BE2C (cell line): ENCODE measurements around the gene PTPDC1.
"Not testable (repeated sequence)": the region's sequence is repeated elsewhere in the genome, so short reads cannot be mapped to it uniquely, and the experiment has no call there.

ENCODE experiments used
- DNase-seq: peaks from one replicate; pipeline ENCODE4 v3.0.0-alpha.2; 2020
- H3K27me3 ChIP-seq: fragments of 250-450 bp; sonication (Bioruptor Pico); 2 replicates; pipeline ENCODE4 v1.5.1; 2020; ENCODE audit warnings: mild to moderate bottlenecking
- H3K36me3 ChIP-seq: fragments of 250-450 bp; sonication (Bioruptor Pico); 2 replicates; pipeline ENCODE4 v1.5.1; 2020; ENCODE audit warnings: mild to moderate bottlenecking
- H3K4me1 ChIP-seq: fragments of 250-450 bp; sonication (Bioruptor Pico); 2 replicates; pipeline ENCODE4 v1.5.1; 2020
- H3K4me3 ChIP-seq: 2 replicates; pipeline ENCODE4 v1.5.1; 2011; ENCODE audit warnings: low read depth, low read length
- H3K9me3 ChIP-seq: fragments of 250-450 bp; sonication (Bioruptor Pico); 2 replicates; pipeline ENCODE4 v1.5.1; 2020
- TF ChIP-seq, protein P1 (sequence below): IDR thresholded peaks from 2 replicates; pipeline ENCODE4 v1.5.1; 2012; ENCODE audit warnings: mild to moderate bottlenecking, low read depth, low read length

The PTPDC1 gene

DNA sequence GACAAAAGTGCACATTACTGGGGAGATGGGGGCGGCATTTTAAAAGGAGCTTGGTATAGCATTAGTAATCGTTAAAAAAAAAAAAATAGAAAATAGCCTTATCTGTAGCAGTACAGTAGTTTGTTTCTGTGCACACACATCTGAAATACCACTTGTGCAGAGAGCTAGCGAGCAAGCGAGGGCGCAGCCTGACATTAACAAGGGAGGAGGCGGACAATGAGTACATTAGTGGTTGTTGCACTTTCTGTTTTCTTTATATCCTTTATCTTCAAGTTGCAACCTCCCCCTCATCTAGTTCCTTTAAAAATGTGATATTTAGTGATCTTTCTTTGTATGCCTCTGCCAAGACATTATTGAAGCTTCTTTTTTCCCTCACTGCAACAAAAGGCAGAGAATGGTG lies 880 bp upstream of the PTPDC1 start:
- peaks cover 2% of the 10 kb centered on the region; the same call in 1 of the 2 replicates for H3K36me3 ChIP-seq
- no peaks in the 10 kb centered on the region for H3K27me3 ChIP-seq

DNA sequence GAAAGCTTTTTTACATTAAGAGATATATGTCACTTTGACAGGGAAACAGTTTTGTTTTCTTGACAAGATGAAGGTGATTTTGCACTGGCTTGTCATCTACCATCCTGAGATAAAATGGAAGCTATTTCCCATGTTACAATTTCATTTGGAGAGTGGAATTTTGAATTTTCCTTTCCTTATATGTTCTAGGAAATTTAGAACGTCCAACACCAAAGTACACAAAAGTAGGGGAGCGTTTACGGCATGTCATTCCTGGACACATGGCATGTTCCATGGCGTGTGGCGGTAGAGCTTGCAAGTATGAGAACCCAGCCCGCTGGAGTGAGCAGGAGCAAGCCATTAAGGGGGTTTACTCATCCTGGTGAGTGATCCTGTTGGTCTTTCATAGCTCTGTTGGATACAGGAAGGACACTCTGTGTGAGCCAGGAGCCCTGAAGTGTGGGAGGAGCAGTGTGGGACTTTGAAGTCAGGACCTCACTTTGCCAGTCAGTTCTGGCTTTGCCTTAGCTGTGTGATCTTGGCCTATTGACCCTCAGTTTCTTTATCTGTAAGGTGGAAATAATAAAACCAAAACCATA lies 887 bp downstream of the PTPDC1 start:
- no peaks in the 10 kb centered on the region for H3K27me3 ChIP-seq
- no peak for DNase-seq
- H3K4me3 ChIP-seq, result no peak overlapping the region
- TF ChIP-seq, protein P1, sequence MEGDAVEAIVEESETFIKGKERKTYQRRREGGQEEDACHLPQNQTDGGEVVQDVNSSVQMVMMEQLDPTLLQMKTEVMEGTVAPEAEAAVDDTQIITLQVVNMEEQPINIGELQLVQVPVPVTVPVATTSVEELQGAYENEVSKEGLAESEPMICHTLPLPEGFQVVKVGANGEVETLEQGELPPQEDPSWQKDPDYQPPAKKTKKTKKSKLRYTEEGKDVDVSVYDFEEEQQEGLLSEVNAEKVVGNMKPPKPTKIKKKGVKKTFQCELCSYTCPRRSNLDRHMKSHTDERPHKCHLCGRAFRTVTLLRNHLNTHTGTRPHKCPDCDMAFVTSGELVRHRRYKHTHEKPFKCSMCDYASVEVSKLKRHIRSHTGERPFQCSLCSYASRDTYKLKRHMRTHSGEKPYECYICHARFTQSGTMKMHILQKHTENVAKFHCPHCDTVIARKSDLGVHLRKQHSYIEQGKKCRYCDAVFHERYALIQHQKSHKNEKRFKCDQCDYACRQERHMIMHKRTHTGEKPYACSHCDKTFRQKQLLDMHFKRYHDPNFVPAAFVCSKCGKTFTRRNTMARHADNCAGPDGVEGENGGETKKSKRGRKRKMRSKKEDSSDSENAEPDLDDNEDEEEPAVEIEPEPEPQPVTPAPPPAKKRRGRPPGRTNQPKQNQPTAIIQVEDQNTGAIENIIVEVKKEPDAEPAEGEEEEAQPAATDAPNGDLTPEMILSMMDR, result no peak
- peaks cover 5% of the 10 kb centered on the region; the same call in 1 of the 2 replicates for H3K4me1 ChIP-seq
- H3K36me3 ChIP-seq, result peaks cover 3% of the 10 kb centered on the region; the same call in 1 of the 2 replicates
- no peaks in the 10 kb centered on the region for H3K9me3 ChIP-seq

More for the DNA sequence above, 880 bp upstream of the PTPDC1 start:
- H3K4me1 ChIP-seq, result peaks cover 5% of the 10 kb centered on the region; the same call in 1 of the 2 replicates
- TF ChIP-seq, protein P1, result no peak
- no peaks in the 10 kb centered on the region for H3K9me3 ChIP-seq
- H3K4me3 ChIP-seq, result no peak overlapping the region
- DNase-seq, result no peak

DNA sequence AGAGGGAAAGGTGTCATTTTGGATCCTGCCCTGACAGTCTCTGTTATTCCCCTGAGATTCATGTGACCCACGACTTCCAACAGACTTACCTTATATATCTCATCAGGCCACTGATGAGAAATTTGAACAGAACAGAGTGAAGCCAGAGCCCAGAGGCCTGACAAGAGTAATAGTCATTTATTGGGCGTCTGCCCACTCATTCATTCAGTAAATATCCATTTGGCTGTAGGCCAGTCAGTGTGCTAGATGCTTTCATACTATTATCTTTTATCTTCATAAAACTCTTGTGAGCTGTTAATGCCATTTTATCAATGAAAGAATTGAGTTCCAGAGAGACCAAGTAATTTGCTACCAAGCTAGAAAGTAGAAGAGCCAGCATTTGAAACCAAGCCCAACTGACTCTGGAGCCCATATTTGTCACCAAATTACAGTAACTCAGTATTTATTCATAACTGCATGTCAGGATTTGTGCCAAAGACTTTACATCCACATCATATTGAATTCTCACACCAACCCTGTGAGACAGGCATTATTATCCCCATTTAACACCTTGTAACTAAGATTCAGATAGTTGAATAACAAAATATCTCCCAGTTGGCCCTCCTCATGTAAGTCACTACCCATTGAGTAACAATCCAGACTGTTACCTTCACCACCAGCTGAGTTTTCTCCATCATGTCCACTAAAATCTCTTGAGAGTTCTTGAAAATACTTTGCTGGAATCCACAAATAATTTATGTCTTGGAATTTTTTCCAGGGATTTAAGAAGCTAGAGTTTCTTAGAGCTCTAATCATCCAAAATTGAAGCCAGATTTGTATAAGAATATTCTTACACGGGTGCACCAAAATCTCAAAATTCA lies 2.5 kb downstream of the PTPDC1 start:
- Histone ChIP-seq H3K36me3 (peaks cover 3% of the 10 kb centered on the region; the same call in 1 of the 2 replicates), H3K9me3 (no peaks in the 10 kb centered on the region), H3K27me3 (no peaks in the 10 kb centered on the region), H3K4me1 (peaks cover 5% of the 10 kb centered on the region; the same call in 1 of the 2 replicates), H3K4me3 (no peak overlapping the region)
- TF ChIP-seq, protein P1, result no peak
- DNase-seq, result peak; percentile 42

DNA sequence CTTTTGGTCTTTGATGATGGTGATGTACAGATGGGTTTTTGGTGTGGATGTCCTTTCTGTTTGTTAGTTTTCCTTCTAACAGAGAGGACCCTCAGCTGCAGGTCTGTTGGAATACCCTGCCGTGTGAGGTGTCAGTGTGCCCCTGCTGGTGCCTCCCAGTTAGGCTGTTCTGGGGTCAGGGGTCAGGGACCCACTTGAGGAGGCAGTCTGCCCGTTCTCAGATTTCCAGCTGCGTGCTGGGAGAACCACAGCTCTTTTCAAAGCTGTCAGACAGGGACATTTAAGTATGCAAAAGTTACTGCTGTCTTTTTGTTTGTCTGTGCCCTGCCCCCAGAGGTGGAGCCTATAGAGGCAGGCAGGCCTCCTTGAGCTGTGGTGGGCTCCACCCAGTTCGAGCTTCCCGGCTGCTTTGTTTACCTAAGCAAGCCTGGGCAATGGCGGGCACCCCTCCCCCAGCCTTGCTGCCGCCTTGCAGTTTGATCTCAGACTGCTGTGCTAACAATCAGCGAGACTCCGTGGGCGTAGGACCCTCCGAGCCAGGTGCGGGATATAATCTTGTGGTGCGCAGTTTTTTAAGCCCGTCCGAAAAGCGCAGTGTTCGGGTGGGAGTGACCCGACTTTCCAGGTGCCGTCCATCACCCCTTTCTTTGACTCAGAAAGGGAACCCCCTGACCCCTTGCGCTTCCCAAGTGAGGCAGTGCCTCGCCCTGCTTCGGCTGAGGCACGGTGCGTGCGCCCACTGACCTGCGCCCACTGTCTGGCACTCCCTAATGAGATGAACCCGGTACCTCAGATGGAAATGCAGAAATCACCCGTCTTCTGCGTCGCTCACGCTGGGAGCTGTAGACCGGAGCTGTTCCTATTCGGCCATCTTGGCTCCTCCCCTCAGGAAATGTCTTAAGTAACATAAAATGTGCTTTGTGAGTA lies 10.2 kb downstream of the PTPDC1 start:
- H3K36me3 ChIP-seq, DNase-seq, H3K4me1 ChIP-seq, H3K9me3 ChIP-seq, H3K27me3 ChIP-seq, H3K4me3 ChIP-seq: not testable (repeated sequence)

DNA sequence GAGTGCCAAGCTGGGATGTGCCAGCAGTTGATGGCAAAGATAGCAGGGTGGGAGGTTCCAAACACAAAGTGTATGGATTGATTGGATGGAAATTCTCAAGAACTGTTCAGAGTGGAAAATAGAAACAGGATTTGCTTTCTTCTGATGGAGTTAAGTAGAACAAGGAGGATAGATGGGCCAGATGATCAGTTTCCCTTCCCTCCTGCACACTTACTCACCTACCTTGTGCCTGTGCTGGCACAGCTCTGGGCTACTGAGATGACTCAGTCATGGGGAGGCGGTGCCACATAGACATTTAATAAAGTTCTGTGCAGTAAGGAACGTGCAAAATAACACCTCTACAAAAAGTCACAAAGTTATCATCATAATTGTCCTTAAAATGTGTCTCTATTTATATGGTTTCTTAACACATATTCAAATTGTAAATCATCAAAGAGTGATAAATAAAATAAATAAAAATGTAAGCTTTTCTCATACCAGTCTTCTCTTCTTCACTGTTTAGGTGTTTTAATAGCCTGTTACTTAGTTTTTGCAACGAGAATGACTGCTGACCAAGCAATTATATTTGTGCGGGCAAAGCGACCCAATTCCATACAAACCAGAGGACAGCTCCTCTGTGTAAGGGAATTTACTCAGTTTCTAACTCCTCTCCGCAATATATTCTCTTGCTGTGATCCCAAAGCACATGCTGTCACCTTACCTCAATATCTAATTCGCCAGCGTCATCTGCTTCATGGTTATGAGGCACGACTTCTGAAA lies 12.7 kb downstream of the PTPDC1 start:
- Histone ChIP-seq H3K9me3 (no peaks in the 10 kb centered on the region), H3K4me3 (no peak overlapping the region), H3K36me3 (peaks cover 6% of the 10 kb centered on the region; the same call in 1 of the 2 replicates), H3K27me3 (no peaks in the 10 kb centered on the region), H3K4me1 (no peaks in the 10 kb centered on the region)
- TF ChIP-seq, protein P1, result no peak
- no peak for DNase-seq
